ENCODE measurements around the gene NDUFB3.
A peak's percentile ranks its signal among the peaks of the same experiment; 100 is the strongest.
"Not testable (repeated sequence)": the region's sequence is repeated elsewhere in the genome, so short reads cannot be mapped to it uniquely, and the experiment has no call there.

Gene NDUFB3

DNA sequence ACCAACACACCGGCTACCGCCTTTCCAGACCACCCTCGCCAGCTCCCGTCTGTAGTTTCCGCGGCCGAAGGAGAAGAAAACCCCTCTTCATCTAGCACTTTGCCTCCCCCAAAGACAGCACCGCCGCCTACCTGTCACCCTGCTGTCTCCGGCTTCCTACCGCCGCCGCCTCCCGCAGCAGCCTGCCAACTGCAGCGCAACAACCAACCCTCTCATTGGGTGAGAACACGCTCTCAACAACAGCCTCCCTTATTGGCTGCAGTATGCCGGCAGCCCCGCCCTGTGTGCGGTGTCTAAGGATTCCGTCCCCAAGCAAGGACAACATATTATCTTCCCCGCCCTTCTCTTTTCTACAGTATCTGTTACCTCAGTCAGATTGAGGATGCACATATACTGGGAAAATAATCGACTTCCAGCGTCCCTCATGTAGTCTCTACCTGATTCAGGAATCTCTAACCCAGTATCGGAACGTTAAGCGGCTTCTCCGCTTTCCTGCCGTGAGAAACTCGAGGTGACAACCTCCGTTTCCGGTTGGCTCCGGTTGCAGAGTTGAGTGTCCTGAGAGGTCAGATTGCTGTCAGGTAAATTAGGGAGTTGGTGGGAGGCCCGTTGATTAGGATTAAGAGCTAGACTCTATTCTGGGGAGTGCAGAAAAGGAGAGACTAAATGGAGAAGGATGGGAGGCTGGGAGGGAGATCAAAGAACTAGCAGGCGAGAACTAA lies at the start of gene NDUFB3, which contains the start of gene HYCC2:
TSS of gene NDUFB3 (plus strand) at position 523 of the 722 bp plus-strand sequence. CDS start 6,882 bp downstream, outside the sequence.
TSS of gene HYCC2 (minus strand) at position 193 of the 722 bp plus-strand sequence. CDS start 47,662 bp downstream, outside the sequence.
- DNase-seq (ENCODE audit: low read depth): peak; percentile 89

DNA sequence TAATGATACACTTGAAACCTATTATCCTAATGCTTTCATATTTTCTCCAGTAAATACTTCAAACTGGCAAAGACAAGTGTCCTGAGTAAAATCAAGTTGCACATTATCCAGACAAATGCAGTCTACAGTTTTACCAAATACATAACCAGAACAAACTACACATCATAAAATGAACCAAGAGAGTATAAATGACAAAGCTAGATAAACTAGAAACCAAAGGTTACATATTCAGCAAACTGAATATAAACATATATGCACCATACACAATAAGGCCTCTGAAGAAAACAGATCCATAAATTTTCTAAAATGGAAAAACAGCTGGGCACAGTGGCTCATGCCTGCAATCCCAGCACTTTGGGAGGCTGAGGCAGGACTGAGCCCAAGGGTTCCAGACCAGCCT lies 47.3 kb upstream of the NDUFB3 start:
- no peak for DNase-seq (ENCODE audit: low read depth)

DNA sequence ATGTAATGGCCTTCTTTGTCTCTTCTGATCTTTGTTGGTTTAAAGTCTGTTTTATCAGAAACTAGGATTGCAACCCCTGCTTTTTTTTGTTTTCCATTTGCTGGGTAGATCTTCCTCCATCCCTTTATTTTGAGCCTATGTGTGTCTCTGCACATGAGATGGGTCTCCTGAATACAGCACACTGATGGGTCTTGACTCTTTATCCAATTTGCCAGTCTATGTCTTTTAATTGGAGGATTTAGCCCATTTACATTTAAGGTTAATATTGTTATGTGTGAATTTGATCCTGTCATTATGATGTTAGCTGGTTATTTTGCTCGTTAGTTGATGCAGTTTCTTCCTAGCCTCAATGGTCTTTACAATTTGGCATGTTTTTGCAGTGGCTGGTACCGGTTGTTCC lies 37.4 kb upstream of the NDUFB3 start:
- DNase-seq (ENCODE audit: low read depth): not testable (repeated sequence)

DNA sequence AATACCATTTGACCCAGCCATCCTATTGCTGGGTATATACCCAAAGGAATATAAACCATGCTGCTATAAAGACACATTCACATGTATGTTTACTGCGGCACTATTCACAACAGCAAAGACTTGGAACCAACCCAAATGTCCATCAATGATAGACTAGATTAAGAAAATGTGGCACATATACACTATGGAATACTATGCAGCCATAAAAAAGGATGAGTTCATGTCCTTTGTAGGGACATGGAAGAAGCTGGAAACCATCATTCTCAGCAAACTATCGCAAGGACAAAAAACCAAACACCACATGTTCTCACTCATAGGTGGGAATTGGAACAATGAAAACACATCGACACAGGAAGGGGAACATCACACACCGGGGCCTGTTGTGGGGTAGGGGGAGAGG lies 33.4 kb upstream of the NDUFB3 start:
- not testable (repeated sequence) for DNase-seq (ENCODE audit: low read depth)

DNA sequence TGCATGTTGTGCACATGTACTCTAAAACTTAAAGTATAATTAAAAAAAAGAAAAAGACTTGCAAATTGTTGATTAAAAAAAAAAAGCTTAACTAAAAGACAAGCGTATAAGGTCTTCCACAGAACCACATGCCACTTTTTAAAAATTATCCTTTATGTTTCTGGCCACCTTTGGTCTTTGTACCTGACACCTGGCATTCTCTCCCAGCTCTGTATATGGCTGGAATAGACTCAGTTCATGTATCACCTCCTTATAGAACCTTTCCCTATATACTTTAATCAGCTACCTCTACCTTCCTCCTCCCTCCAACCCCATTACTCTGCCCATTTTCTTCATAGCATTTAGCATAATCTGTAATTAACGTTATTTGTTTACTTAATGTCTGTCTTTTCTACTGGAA lies 32.9 kb upstream of the NDUFB3 start:
- DNase-seq (ENCODE audit: low read depth): no peak

DNA sequence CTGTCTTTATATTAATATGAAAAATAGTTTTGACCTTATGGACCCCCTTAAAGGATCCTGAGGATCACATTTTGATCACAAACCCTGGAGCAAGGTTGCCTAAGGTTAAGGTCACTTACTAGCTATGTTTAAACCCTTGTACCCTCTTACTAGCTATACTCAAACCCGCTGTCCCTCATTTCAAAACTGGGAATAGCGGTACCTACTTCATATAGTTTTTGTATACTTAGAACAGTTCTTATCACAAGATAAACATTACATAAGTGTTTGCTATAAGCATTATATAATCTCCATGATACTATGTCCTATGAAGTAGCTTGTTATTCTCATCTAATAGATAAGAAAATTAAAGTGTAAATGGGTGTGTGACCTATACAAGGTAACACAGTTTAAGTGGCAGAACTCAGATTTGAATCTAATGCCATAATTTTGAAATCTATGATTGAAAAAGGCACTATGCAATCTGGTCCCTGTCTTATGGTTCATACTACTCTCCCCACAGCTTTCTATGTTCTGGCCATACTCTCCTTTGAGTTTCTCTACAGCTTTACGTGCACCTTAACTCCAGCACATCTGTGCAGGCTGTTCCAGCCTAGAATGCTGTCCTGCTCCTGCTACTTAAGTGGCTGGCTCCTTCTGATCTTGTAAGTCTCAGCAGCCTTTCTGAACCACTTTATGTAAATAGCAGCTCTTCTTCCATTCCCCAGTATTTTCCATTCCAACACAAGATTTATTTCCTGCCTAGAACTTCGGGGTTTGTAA lies 30.8 kb upstream of the NDUFB3 start:
- DNase-seq (ENCODE audit: low read depth): no peak

DNA sequence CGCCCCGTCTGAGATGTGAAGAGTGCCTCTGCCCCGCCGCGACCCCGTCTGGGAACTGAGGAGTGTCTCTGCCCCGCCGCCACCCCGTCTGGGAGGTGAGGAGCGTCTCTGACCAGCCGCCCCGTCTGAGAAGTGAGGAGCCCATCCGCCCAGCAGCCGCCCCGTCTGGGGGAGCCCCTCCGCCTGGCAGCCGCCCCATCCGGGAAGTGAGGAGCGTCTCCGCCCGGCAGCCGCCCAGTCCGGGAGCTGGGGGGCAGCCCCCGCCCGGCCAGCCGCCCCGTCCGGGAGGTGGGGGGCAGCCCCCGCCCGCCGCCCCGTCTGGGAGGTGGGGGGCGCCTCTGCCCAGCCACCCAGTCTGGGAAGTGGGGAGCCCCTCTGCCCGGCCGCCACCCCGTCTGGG lies 29.4 kb upstream of the NDUFB3 start:
- DNase-seq (ENCODE audit: low read depth): not testable (repeated sequence)

DNA sequence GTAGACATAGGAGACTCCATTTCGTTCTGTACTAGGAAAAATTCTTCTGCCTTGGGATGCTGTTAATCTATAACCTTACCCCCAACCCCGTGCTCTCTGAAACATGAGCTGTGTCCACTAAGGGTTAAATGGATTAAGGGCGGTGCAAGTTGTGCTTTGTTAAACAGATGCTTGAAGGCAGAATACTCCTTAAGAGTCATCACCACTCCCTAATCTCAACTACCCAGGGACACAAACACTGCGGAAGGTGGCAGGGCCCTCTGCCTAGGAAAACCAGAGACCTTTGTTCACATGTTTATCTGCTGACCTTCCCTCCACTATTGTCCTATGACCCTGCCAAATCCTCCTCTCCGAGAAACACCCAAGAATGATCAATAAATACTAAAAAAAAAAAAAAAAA lies 28.8 kb upstream of the NDUFB3 start:
- DNase-seq (ENCODE audit: low read depth): not testable (repeated sequence)

DNA sequence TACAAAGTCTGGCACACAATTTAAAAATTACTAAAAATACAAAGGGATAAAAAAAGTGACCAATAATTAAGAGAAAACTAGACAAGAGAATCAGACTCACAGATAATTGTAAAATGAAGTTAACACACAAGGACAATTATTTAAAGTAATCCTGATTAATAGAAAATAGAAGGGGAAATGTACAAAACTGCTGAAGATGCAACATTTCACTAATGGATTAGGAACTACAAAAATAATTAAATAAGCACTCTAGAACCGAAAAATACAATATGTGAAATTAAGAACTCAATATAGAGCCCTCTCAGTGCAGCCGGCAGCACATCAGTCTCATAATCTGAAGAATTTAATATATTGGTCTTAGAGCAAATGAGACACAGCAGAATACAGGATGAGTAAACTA lies 24.9 kb upstream of the NDUFB3 start:
- DNase-seq (ENCODE audit: low read depth): no peak

DNA sequence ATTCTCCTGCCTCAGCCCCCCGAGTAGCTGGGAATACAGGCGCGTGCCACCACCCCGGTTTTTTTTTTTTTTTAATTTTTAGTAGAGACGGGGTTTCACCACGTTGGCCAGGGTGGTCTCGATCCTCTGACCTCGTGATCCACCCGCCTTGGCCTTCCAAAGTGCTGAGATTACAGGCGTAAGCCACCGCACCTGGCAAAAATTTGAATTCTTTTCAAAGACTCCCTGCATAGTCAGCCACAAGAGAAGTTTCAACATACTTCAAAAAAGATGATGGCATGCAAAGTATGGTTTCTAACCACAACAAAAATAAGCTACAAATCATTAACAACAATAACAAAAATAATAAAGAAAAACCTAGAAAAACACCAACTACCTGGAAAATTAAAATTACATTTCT lies 22.3 kb upstream of the NDUFB3 start:
- no peak for DNase-seq (ENCODE audit: low read depth)

DNA sequence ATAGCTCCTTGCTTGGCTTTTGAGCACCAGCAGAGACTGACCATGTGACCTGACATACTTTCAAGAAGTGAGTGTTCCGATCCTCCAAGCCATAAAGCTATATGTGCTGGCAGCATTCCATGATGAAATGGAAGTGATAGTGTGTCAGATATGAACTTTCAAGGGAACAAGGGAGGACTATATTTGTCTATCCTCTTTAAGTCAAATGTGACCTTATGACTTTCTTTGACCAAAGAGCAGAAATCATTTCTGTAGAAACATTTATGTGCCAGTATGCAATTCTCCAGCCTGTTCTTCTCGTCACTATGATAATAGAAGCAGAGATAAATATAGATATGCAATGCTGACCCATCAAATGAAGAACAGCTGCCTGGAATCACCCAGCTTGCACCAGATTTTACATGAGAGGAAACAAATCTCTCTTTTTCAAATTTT lies 14.7 kb upstream of the NDUFB3 start:
- no peak for DNase-seq (ENCODE audit: low read depth)

DNA sequence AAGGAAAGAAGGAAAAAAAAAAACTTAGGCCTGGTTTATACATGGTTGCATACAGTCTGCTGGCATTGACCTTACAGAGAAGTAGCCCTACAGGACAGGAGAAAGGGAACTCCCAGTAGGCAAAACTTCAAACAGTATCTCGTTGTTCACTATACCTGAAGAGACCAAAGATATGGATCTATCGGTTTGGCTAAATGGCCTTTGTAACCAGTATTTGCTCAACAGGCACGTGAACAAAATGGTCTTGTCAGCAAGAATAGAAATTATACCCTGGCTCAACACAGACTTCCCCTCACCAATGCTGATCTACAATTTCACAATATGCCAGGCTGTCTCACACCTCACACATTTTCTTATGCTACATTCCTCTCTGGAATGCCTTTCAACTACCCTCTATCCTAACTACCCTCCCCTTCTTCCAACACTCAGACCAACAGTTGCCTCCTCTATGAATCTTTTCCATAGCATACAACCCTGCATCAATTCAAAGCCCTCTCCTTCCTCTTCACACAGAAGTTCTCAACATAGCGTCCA lies 14.0 kb upstream of the NDUFB3 start:
- DNase-seq (ENCODE audit: low read depth): no peak

DNA sequence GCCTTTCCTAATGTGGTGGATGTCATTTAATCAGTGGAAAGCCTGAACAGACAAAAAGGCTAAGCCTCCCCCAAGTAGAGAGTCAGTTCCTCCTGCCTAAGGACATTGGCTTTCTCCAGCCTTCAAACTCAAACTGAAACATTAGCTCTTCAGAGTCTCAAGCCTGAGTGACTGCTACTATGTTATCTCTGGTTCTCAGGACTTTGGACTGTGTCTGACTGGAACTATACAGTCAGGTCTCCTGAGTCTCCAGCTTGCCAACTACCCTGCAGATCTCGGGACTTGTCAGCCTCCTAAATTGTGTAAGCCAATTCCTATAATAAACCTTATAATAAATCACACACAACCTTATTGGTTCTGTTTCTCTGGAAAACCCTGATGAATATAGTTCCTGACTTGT lies 12.9 kb upstream of the NDUFB3 start:
- no peak for DNase-seq (ENCODE audit: low read depth)

DNA sequence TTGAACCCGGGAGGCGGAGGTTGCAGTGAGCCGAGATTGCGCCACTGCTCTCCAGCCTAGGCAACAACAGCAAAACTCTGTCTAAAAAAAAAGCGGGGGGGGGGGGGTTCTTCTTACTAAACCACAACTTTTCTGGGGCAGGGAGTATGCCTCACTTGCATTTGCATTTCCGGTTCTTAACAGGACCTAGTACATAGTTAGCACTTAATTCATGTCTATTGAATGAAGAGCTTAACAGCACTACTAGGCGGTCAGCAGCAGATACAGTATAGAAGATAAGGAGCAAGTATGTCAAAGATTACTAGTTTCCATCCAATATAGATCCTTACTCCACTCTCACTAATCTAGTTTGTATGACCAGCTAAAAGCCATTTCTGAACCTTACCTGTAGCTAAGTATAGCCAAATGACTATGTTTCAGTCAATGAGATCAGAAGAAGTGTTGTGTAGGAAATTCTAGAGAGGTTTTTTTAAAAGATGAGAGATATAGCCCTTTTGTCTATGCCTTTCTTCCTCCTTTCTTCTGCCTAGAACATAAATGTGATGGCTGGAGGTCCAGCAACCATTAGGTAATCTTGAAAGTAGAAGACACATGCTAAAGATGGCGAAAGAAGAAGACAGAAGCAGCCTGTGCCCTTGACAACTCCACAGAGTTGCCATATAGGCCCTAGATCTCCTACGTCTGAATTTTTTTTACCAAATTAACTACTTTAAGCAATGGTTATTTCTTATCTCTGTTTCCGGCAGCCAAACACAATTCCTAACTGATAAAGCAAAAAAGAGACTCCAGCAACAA lies 11.6 kb upstream of the NDUFB3 start:
- no peak for DNase-seq (ENCODE audit: low read depth)

DNA sequence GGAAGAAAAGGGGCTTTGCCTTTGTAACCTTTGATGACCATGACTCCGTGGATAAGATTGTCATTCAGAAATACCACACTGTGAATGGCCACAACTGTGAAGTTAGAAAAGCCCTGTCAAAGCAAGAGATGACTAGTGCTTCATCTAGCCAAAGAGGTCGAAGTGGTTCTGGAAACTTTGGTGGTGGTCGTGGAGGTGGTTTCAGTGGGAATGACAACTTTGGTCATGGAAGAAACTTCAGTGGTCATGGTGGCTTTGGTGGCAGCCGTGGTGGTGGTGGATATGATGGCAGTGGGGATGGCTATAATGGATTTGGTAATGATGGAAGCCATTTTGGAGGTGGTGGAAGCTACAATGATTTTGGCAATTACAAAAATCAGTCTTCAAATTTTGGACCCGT lies 8.3 kb upstream of the NDUFB3 start:
- peak; percentile 11 for DNase-seq (ENCODE audit: low read depth)

DNA sequence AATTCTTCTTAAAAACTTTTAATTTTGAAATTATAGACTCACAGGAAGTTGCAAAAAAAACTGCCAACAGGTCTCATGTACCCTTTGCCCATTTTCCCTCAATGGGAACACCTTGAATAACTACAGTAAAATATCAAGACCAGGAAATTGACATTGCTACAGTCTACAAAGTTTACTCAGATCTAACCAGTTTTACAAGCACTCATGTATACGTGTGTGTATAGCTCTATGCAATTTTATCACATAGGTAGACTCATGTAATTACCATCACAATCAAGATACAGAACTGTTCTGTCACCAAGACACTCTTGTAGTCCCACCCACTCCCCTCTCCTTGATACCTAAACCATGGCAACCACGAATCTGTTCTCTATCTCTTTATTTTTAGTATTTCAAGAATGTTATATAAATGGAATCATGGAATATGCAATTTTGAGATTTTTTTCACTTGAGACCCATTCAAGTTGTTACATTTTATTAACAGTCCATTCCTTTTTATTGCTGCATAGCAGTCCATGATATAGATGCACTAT lies 6.9 kb upstream of the NDUFB3 start:
- no peak for DNase-seq (ENCODE audit: low read depth)

DNA sequence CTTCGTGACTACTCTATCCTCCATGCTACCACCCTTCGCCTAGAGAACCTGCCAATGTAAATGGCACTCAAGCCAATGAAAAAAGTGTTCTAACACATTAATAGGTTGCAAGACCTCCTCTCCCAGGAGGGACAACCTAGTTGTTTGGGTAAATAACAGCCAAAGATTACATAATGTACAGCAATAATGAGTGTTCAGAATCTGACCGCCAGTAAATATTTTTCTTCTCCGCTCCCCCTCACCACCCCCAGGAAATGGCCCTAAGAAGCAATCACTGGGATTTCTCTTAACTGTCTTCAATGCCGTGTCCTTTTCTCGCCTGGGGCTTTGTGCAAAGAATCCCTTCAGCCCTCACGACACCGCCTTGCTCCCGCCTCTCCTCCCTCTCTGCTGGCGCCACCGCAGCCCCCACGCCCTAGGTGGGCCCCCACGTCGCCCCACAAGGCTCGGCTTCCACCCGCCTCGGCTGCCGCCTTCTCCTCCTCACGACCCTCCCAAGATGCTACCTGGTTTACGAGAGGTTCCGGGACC lies 788 bp upstream of the NDUFB3 start:
- DNase-seq (ENCODE audit: low read depth): no peak

DNA sequence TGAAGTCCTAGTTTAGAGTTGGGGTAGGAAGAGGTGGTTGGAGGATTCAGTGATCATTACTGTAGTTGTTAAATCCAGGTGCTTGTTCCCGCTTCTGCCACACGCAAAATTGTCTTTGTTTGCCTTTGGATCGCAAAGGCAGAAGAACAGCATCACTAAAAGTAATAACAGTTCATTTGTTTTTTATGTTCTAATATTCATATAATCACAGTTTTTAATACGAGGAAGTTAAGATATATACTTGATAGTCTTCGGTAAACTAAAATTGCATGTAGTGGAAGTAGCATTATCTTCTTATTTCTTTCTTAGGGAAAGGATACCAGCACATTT lies 365 bp downstream of the NDUFB3 start:
- DNase-seq (ENCODE audit: low read depth): no peak

DNA sequence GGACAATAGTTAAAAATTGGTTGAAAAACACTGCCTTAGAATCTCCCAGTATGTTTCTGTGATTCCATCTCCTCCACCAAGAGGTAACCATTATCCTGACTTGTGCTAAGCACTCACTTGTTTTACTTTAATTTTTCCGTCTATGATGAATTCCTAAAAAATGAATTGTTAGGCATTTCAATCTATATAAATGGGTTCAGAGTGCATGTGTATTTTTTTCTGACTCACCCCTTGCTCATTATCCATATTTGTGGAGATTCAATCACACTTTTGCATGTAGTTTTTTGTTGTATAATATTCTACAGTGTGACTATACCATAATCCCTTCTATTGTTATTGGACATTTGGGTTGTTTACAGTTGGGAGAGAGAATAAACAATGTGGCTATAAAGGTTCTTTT lies 1.3 kb downstream of the NDUFB3 start:
- DNase-seq (ENCODE audit: low read depth): no peak

DNA sequence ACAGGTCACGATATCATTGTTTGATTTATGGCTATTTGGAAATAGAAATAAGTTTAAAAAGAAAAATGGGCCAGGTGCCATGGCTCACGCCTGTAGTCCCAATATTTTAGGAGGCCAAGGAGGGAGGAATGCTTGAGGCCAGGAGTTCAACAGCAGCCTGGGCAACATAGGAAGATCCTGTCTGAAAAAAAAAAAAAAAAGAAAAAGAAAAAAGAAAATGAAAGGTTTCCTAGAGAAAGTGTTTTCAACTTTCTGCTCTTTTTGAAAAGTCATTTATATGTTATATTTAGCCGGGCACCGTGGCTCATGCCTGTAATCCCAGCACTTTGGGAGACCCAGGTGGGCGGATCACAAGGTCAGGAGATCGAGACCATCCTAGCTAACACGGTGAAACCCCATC lies 3.2 kb downstream of the NDUFB3 start:
- no peak for DNase-seq (ENCODE audit: low read depth)

DNA sequence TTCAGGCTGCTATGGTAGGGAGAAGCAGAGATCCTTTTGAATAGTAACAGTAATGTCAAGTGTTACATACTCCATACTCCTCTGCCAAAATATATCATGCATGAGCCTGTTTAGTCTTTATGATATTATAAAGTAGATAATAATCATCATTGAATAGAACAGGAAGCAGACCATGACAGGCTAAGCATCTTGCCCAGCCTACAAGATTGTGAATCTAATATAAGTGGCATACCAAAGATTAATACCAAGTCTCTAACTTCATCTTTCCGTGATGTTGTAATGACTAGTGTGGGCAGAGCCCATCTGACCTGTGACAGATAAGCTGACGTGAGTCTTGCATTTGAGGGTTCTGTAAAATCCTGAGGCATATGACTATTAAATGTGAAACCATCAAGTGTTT lies 13.1 kb downstream of the NDUFB3 start:
- no peak for DNase-seq (ENCODE audit: low read depth)

DNA sequence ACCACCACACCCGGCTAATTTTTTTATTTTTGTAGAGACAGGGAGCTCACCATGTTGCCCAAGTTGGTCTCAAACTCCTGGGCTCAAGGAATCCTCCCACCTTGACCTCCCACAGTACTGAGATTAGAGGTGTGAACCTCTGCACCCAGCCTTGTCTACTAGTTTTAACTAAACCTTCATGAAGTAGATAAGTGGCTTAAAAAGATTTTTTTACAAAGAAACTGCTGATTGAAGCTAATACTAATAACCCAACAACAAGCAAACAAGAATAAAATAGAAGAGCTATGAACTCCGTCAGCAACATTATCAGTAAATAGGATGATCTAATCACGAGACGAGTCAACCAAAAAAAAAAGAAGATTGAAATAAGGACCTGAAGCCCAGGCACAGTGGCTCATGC lies 18.8 kb downstream of the NDUFB3 start:
- DNase-seq (ENCODE audit: low read depth): no peak

Data from activated T-cell treated with anti-CD3 and anti-CD28 coated beads for 24 hours (primary cell).